HUDEP-2 (cell line): ENCODE results near the gene INTS3.
A peak's percentile ranks its signal among the peaks of the same experiment; 100 is the strongest.
"Not testable (repeated sequence)": the region's sequence is repeated elsewhere in the genome, so short reads cannot be mapped to it uniquely, and the experiment has no call there.

Experiments used
- DNase-seq, 76 experiments: peaks; one replicate each; lab custom pipeline; 2025; ENCODE audit not compliant: unreplicated experiment in 76 of 76; lab: John Stamatoyannopoulos, UW

Gene INTS3

DNA sequence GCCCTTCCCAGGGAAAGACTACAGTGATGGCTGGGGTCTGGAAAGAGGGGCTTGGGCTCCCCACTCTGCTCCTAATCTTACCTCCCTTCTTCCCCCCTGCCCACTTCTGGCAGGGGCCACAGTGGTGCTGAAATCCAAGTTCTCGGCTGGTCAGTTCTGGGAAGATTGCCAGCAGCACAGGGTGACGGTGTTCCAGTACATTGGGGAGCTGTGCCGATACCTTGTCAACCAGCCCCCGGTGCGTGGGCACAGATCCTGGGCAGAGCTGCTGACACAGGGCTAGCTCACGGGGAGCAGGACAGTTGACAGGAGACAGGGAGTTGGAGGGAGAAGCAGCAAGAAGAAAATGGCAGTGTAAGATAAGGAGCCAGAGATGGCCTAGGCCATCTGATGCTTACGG is 49.8 kb downstream of the INTS3 start:
- DNase-seq, result peak in 7 of 76 experiments; percentile 10 to 35 (median 23)

- DNase-seq, result no peak
Measured at GRCh38 chr1:153778051-153778823, 50.4 kb downstream of the INTS3 start.

- DNase-seq, result no peak
Measured at GRCh38 chr1:153778824-153779519, 51.1 kb downstream of the INTS3 start.

DNA sequence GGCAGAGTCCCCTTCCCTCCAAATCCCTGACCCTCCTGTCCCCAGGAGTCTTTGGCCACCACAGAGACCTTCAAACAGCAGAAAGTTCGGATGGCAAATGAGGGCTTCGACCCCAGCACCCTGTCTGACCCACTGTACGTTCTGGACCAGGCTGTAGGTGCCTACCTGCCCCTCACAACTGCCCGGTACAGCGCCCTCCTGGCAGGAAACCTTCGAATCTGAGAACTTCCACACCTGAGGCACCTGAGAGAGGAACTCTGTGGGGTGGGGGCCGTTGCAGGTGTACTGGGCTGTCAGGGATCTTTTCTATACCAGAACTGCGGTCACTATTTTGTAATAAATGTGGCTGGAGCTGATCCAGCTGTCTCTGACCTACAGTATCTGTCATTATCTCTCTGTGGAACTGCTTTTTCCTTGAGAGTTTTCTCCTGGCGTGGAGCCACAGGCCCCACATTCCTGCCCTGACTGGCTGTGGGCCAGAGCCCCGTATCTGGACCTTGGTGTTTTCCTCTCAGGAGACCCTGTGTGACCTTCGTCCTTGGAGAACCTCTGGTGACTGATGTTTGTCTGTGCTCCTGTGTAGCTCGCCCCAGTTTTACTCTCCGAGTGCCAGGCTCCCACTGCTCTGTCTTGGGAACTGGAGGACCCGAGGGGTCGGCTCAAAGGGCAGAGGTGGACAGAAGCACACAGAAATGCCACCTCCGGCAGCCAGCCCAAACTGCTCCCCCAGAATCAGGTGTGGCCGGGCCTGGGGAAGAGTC is 52.1 kb downstream of the INTS3 start:
- peak in 1 of 76 experiments; percentile 2 for DNase-seq

GRCh38 chr1:153780551-153780950 is 52.7 kb downstream of the INTS3 start:
- no peak for DNase-seq

GRCh38 chr1:153782648-153783047 is 54.8 kb downstream of the INTS3 start:
- DNase-seq, result not testable (repeated sequence)

DNA sequence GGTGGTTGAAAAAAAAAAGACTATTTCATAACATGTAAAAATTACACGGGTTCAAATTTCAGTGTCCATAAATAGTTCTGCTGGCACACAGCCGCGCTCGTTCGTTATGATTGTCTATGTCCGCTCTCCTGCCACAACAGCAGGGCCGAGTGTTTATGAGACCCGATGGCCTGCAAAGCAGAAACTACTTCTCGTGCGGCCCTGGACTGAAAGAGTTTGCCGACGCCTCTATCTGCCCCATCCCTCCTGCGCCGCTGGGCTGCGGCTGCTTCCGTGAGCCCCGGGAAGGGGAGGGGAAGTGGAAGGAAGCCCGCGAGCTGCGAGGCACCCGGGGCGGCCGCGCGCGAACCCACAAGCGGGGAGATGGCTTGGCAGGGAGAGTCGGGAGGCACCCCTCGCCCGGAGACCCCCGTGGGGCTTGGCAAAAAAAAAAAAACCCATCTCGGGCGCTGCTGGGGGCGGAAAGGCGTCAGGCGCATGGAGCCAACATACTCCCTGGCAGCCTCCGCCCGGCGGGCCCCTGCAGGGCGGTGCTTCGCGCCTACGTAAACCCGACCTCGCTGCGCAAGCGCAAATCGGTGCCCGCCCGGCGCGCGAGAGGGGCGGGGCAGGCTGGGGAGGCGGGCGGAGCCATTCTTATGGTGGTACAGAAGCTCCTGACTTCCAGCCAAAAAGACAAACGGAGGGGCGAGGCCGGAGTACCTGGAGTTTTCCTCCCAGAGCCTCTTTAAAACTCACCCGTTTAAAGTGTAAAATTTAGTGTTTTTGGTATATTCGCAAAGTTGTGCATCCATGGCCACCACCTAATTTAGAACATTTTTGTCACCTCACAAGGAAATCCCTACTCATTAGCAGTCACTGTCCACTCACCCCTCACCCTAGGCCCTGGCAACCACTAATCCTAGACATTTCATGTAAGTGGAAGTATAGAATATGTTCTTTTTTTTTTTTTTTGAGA is 55.7 kb downstream of the INTS3 start:
- DNase-seq, result peak in 74 of 76 experiments; percentile 51 to 95 (median 84)

GRCh38 chr1:153786038-153786790 is 58.4 kb downstream of the INTS3 start:
- DNase-seq, result no peak

DNA sequence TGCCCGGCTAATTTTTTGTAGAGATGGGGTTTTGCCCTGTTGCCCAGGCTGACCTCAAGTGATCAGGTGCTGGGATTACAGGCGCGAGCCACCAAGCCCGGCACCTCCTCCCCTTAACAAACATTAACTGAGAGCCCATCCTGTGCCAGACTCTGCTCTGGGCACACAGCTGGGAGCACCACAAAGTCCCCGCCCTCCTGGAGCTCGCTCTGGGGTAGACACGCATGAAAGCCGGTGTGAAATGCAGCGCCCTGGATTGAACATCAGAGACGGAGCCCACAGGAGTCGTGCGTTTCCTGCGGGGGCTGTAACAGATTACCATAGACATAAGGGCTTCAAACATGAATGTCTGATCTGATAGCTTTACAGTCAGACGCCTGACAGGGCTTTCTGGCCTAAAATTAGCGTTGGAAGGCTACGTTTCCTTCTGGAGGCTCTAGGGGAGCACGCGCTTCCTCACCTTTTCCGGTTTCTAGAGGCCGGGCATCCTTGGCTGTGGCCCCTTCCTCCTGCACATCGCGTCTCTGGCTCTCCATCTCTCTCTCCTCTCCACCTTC is 61.7 kb downstream of the INTS3 start:
- DNase-seq, result no peak

GRCh38 chr1:153790313-153790965 is 62.6 kb downstream of the INTS3 start:
- no peak for DNase-seq

DNA sequence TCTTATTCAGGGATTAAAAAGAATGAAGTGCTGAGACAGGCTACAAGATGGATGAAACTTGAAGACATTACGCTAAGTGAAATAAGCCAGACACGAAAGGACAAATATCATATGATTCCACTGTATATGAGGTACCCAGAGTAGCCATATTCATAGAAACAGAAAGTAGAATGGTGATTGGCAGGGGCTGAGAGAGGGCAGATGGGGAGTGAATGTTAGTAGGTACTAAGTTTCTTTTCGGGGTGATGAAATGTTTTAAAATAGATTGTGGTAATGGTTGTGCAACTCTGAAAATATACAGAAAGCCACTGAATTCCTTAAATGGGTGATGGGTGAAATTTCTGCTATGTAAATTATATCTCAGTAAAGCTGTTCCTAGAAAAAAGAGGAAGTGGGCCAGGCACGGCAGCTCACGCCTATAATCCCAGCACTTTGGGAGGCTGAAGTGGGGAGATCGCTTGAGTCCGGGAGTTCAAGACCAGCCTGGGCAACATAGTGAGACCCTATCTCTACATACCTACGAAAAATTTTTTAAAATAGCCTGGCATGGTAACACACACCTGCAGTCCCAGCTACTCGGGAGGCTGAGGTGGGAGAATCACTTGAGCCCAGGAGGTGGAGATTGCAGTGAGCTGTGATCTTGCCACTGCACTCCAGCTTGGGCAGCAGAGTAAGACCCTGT is 63.3 kb downstream of the INTS3 start:
- no peak for DNase-seq

- peak in 1 of 76 experiments; percentile 2 for DNase-seq
Measured at GRCh38 chr1:153791648-153792253, 63.9 kb downstream of the INTS3 start.

- no peak for DNase-seq
Measured at GRCh38 chr1:153792631-153793041, 64.8 kb downstream of the INTS3 start.

DNA sequence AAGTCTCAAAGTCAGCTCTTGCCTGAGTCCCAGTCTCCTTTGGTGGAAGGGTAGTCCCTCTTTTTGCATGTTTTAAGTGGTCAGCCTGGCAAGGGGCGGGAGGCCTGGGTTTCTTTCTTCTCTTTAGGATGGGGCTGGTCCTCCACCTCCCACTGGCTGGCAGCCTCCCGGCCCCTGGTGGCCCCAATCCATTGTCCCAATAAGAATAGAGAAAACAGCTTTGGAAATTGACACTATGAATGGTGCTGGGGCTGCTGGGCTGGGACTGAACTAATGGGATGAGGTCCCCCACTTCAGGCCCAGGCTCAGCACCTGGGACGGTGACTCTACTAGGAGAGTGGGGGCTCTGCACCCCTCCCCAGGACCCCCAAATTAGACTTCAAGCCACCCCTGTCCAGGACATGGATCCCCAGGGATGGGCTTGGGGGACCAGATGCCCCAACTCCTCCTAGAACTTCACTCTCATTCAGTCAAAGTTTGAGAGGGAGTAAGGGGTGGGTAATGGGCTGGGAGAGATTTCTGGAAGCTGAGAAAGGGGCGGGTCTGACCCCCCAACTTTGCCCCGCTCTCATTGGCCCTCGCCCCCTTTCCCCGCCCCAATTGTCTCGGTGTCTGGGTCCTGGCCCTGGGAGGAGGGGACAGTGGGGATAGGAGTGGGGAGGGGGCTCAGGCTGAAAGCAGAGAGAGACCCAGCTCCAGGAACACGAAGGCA is 65.6 kb downstream of the INTS3 start:
- no peak for DNase-seq

DNA sequence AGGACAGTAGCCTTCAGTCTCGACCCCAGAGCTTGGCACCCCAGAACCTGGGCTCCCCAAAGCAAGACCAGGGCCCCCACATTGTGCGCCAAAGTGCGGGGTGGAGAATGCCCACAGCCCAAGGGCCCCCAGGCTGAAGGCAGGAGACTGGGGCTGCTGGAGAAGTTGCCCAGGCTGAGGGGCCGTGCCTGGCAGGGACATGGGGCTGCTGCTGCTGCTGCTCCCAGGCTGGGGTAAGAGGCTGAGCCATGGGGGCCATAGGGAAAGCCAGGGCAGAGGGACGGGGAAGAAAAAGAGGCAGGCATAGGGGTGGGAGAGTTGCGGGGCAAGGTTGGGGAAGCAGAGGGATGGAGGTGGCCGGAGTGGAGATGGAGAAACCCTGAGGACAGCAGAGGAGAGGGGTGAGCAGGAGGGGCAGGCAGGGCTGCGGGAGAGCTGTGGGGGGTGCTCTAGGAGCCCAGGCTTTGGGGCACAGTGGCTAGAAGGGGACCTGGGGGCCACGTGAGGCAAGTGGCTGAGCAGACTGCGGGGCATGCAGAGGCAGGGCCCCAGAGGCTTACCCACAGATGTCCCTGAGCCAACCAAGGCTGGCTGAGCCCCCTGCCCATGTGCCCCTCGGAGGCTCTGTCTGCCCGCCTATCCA is 66.2 kb downstream of the INTS3 start:
- DNase-seq, result no peak

- no peak for DNase-seq
Measured at GRCh38 chr1:153794624-153795329, 66.9 kb downstream of the INTS3 start.
